ENCODE results near the gene PSMB3.

DNA sequence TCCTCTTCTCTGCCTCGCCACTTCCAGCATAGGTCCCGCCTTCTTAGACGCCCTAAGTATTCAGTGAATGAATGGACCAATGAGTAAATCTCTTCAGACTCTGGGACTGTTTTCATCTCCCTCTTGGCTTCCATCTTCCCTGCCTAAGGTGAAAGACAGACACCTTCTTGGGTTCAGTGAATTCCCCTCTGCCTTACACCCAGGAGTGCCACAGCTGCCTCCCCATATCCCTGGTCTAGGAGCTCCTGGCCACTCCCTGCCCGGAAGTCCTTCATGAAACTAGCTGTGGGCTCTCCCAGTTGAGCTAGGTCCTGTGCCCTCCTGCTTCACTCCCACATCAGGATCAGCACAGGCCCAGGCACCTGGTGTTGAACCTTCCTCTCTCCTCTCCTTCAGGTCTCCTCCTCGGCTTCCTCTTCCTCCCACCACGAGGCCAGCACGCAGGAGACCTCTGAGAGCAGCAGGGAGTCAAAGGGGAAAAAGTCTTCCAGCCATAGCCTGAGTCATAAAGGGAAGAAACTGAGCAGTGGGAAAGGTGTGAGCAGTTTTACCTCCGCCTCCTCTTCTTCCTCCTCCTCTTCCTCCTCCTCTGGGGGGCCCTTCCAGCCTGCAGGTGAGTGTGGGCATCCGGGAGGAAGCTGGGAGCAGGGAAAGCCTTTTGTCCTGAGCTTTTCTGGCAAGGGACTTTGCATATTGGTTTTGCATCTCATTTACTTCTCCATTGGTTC, 37.2 kb upstream of the PSMB3 start:
- TF ChIP-seq POLR2AphosphoS5 (IDR thresholded peaks at IDR 0.05) (peak in 1 of 3 donors; percentile 45), POLR2A (IDR thresholded peaks at IDR 0.05) (no peak)
- TF ChIP-seq, protein P1, sequence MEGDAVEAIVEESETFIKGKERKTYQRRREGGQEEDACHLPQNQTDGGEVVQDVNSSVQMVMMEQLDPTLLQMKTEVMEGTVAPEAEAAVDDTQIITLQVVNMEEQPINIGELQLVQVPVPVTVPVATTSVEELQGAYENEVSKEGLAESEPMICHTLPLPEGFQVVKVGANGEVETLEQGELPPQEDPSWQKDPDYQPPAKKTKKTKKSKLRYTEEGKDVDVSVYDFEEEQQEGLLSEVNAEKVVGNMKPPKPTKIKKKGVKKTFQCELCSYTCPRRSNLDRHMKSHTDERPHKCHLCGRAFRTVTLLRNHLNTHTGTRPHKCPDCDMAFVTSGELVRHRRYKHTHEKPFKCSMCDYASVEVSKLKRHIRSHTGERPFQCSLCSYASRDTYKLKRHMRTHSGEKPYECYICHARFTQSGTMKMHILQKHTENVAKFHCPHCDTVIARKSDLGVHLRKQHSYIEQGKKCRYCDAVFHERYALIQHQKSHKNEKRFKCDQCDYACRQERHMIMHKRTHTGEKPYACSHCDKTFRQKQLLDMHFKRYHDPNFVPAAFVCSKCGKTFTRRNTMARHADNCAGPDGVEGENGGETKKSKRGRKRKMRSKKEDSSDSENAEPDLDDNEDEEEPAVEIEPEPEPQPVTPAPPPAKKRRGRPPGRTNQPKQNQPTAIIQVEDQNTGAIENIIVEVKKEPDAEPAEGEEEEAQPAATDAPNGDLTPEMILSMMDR (IDR thresholded peaks at IDR 0.05 in 8 of 11, conservative IDR thresholded peaks at IDR 0.05 in 3 of 11) = no peak

Data from spleen (tissue), 7 donors.